Lung (tissue), 12 donors: ENCODE results near the gene CES2. TPM values are rescaled to one million over a fixed set of nuclear protein-coding genes. Genes with fewer than 3 reads are reported as not detected.

Source experiments
- ATAC-seq: fragments of 200-7000 bp; cut with Tn5 transposase; one replicate; pipeline ENCODE4 v1.9.1; 2020; ENCODE audit warnings: moderate number of reproducible peaks; ENCODE audit not compliant: insufficient read depth, low FRiP score
- DNase-seq, 3 donors: peaks; one replicate each; pipeline ENCODE4 v3.0.0-alpha.2; 2013 to 2017
- H3K27ac ChIP-seq, 2 donors: one replicate each; pipeline ENCODE4 v1.5.1; 2013; ENCODE audit warnings: mild to moderate bottlenecking in 2 of 2, moderate library complexity in 2 of 2, control low read depth in 1 of 2, inconsistent platforms in 1 of 2, low read depth in 1 of 2, low read length in 1 of 2
- H3K27me3 ChIP-seq, 3 donors: one replicate each; pipeline ENCODE4 v1.5.1; 2013; ENCODE audit warnings: low read length in 2 of 3; ENCODE audit not compliant: control insufficient read depth in 3 of 3, insufficient read depth in 3 of 3
- H3K36me3 ChIP-seq, 4 donors: one replicate each; pipeline ENCODE4 v1.5.1; 2013; ENCODE audit warnings: low read length in 4 of 4, mild to moderate bottlenecking in 1 of 4, moderate library complexity in 1 of 4; ENCODE audit not compliant: control insufficient read depth in 4 of 4, insufficient read depth in 4 of 4
- H3K4me1 ChIP-seq, 5 donors: one replicate each; pipeline ENCODE4 v1.5.1; 2013; ENCODE audit warnings: low read length in 5 of 5, mild to moderate bottlenecking in 2 of 5, moderate library complexity in 1 of 5; ENCODE audit not compliant: control insufficient read depth in 5 of 5, insufficient read depth in 5 of 5
- H3K4me3 ChIP-seq: one replicate; pipeline ENCODE4 v1.5.1; 2013; ENCODE audit warnings: mild to moderate bottlenecking, control low read depth, moderate library complexity
- H3K9ac ChIP-seq, 2 donors: one replicate each; pipeline ENCODE4 v1.5.1; 2013; ENCODE audit warnings: low read length in 2 of 2, control low read depth in 1 of 2; ENCODE audit not compliant: insufficient read depth in 1 of 2
- H3K9me3 ChIP-seq, 4 donors: one replicate each; pipeline ENCODE4 v1.5.1; 2013; ENCODE audit warnings: low read length in 3 of 4, mild to moderate bottlenecking in 1 of 4, moderate library complexity in 1 of 4; ENCODE audit not compliant: control insufficient read depth in 4 of 4, insufficient read depth in 3 of 4
- CTCF ChIP-seq: IDR thresholded peaks from 2 replicates; pipeline ENCODE4 v1.5.1; 2012; ENCODE audit warnings: mild to moderate bottlenecking; ENCODE audit errors: control extremely low read depth, extremely low read depth
- WGBS, 2 donors: extraction: QIAGEN DNeasy Blood & Tissue Kit; methylation state at CpG; one replicate each; pipeline ENCODE4 v1.1.7; 2013; 5-methylcytosine and 5-hydroxymethylcytosine counted together
- polyA plus RNA-seq, 2 donors: library from polyadenylated mRNA; stranded (reverse); fragments of 200-250 nt; gene quantifications; one replicate each; pipeline ENCODE4 v1.2.1, GENCODE V29; 2013
- total RNA-seq, 2 donors: library from RNA; depleted of rRNA in 1 of 2; stranded (reverse); fragments of >200 nt in 1 of 2; gene quantifications; one replicate each; pipeline ENCODE4 v1.2.1, GENCODE V29; 2014 to 2021
- donor health status: control.
- donor health status: control.
- donor health status: Bipolar disorder and iron deficiency.
- donor health status: healthy.
- donor health status: DM: yes; HTN: yes; CAD: no.

Gene CES2
- total and polyA plus RNA-seq, 4 donors: 24.6 to 51.0 (median 26.2) TPM

GRCh38 chr16:66891360-66891759, 44.0 kb upstream of the CES2 start:
- TF ChIP-seq CTCF: no peak
- Histone ChIP-seq H3K9me3 (no peaks in the 10 kb centered on the region), H3K27ac (no peak overlapping the region), H3K4me1 (peaks cover 0 to 2% (median 2%) of the 10 kb centered on the region in 5 donors), H3K36me3 (peaks cover 0 to 6% (median 2%) of the 10 kb centered on the region in 4 donors), H3K9ac (no peak overlapping the region), H3K27me3 (no peaks in the 10 kb centered on the region), H3K4me3 (no peak overlapping the region)
- ATAC-seq (no peak), DNase-seq (no peak)
- 88 to 91% methylated on average over 4 of the region's 4 CpGs for WGBS, 2 donors

GRCh38 chr16:66891797-66892196, 43.5 kb upstream of the CES2 start:
- Histone ChIP-seq H3K4me3 (no peak overlapping the region), H3K27me3 (no peaks in the 10 kb centered on the region), H3K9me3 (no peaks in the 10 kb centered on the region), H3K36me3 (peaks cover 0 to 2% (median under 1%) of the 10 kb centered on the region in 4 donors), H3K9ac (no peak overlapping the region), H3K4me1 (peaks cover 0 to 2% (median 0%) of the 10 kb centered on the region in 5 donors), H3K27ac (no peak overlapping the region)
- TF ChIP-seq CTCF: no peak
- WGBS, 2 donors: 94 to 96% methylated on average over 6 of the region's 6 CpGs
- DNase-seq (no peak), ATAC-seq (no peak)

GRCh38 chr16:66894055-66894454, 41.3 kb upstream of the CES2 start:
- Histone ChIP-seq H3K27ac (no peak overlapping the region), H3K4me1 (peaks cover 0 to 3% (median 2%) of the 10 kb centered on the region in 5 donors), H3K27me3 (no peaks in the 10 kb centered on the region), H3K9me3 (no peaks in the 10 kb centered on the region), H3K4me3 (no peak overlapping the region), H3K9ac (no peak overlapping the region), H3K36me3 (no peaks in the 10 kb centered on the region)
- ATAC-seq (no peak), DNase-seq (no peak)
- no peak for TF ChIP-seq CTCF
- 71 to 92% methylated on average over 2 of the region's 2 CpGs for WGBS, 2 donors
